ENCODE data around the gene RDM1. TPM values are rescaled to one million over a fixed set of nuclear protein-coding genes. Genes with fewer than 3 reads are reported as not detected.

RDM1 gene
- polyA plus RNA-seq, 2 of the 4 experiments (the other 2 are of a cell fraction) = 4.3 to 4.6 TPM

GRCh38 chr17:35909408-35909807, 21.2 kb downstream of the RDM1 start (continued):
- TF ChIP-seq REST (IDR thresholded peaks at IDR 0.05) (no peak), NFE2L2 (conservative IDR thresholded peaks at IDR 0.05; ENCODE audit: low read length) (no peak)

GRCh38 chr17:35907691-35908090, 22.9 kb downstream of the RDM1 start:
- FAIRE-seq (no peak), DNase-seq (ENCODE audit: low read depth in 1 of 2, low spot score in 1 of 2) (no peak), ATAC-seq (no peak)
- Histone ChIP-seq H3K9me3 (no peaks in the 10 kb centered on the region), H3K4me2 (no peak overlapping the region), H3K4me3 (no peak overlapping the region), H3K4me1 (no peaks in the 10 kb centered on the region), H3K27ac (no peak overlapping the region)
- TF ChIP-seq, protein P1, sequence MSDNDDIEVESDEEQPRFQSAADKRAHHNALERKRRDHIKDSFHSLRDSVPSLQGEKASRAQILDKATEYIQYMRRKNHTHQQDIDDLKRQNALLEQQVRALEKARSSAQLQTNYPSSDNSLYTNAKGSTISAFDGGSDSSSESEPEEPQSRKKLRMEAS (IDR thresholded peaks at IDR 0.05) = no peak
- TF ChIP-seq HOXB5 (CRISPR knock-in tag; IDR thresholded peaks at IDR 0.05) (no peak), ZNF302 (CRISPR knock-in tag; IDR thresholded peaks at IDR 0.05) (no peak), HES2 (IDR thresholded peaks at IDR 0.05) (no peak), NFE2L2 (conservative IDR thresholded peaks at IDR 0.05; ENCODE audit: low read length) (no peak), EP300 (IDR thresholded peaks at IDR 0.05) (no peak), PHF8 (IDR thresholded peaks at IDR 0.05; ENCODE audit: borderline replicate concordance, low read depth) (no peak), RAD21 (conservative IDR thresholded peaks at IDR 0.05 in 1 of 2, IDR thresholded peaks at IDR 0.05 in 1 of 2) (no peak), FOXS1 (CRISPR knock-in tag; IDR thresholded peaks at IDR 0.05) (no peak), KDM1A (IDR thresholded peaks at IDR 0.05; ENCODE audit: low read depth) (no peak), BCL3 (IDR thresholded peaks at IDR 0.05) (no peak), MYC (IDR thresholded peaks at IDR 0.05; ENCODE audit: borderline replicate concordance, low read length) (no peak), EHMT2 (IDR thresholded peaks at IDR 0.05; ENCODE audit: low read depth) (no peak), ATOH8 (CRISPR knock-in tag; IDR thresholded peaks at IDR 0.05; ENCODE audit: low read depth) (no peak)
- CTCF ChIA-PET = interaction anchor here (0.9 to 1.5 kb wide), 3 partner anchors 8 to 575 kb away, joined by 4 to 5 read pairs (median 4); no protein-coding TSS in a partner anchor
- 11% methylated on average over 5 of the region's 5 CpGs for WGBS (ENCODE audit: missing lambda C conversion rate)
- POLR2A ChIA-PET = no interaction called here

DNA sequence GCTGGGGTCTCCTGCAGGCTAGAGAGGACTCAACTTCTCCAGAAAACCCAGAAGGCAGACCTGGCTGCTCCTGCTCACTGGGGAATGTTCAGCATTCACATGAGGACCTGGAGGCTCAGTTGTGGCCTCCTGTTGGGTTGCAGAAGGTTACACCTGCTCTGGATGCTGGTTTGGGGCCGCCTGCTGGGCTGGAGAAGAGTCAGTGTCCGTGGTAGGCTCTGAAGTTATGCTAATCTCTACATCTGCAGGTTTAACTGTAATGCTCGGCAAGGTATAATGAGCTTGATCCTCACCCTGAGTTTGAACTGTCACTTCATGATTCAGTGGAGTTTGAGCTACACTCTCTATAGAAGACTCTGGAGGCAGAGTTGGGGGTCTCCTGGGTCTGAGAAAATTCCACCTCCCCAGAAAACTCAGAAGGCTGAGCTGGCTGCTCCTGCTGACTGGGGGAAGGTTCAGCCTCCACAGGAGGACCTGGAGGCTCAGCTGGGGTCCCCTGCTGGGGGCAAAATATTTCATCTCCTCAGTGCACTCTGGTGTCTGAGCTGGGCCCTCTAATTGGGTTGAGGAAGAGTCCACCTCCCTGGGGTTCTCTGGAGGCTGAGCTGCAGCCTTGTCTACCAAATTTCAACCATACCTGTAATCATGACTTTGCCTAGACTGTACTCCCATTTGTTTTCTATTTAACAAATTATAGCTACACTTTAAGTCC, 23.5 kb downstream of the RDM1 start:
- no peaks in the 10 kb centered on the region for H3K4me1 ChIP-seq
- CTCF ChIA-PET = interaction anchor here (0.9 to 1.5 kb wide), 4 partner anchors 9 to 576 kb away, joined by 3 to 5 read pairs (median 4); no protein-coding TSS in a partner anchor
- 32% methylated on average over 3 of the region's 3 CpGs for WGBS (ENCODE audit: missing lambda C conversion rate)
- ATAC-seq (no peak), DNase-seq (ENCODE audit: low read depth in 1 of 2, low spot score in 1 of 2) (no peak), FAIRE-seq (no peak)
- H3K4me3 ChIP-seq = no peak overlapping the region
- H3K9me3 ChIP-seq = no peaks in the 10 kb centered on the region
- POLR2A ChIA-PET = no interaction called here
- no peak overlapping the region for H3K4me2 ChIP-seq
- H3K27ac ChIP-seq = no peak overlapping the region
- no peak for TF ChIP-seq POLR2AphosphoS2 (conservative IDR thresholded peaks at IDR 0.05; ENCODE audit: low read length)
- no peak for TF ChIP-seq NPAS2 (CRISPR knock-in tag; IDR thresholded peaks at IDR 0.05; ENCODE audit: borderline replicate concordance)
- no peak for TF ChIP-seq BCL3 (IDR thresholded peaks at IDR 0.05)
- TF ChIP-seq RFX5 (IDR thresholded peaks at IDR 0.05) = no peak
- no peak for TF ChIP-seq ATOH8 (CRISPR knock-in tag; IDR thresholded peaks at IDR 0.05; ENCODE audit: low read depth)
- TF ChIP-seq, protein P2, sequence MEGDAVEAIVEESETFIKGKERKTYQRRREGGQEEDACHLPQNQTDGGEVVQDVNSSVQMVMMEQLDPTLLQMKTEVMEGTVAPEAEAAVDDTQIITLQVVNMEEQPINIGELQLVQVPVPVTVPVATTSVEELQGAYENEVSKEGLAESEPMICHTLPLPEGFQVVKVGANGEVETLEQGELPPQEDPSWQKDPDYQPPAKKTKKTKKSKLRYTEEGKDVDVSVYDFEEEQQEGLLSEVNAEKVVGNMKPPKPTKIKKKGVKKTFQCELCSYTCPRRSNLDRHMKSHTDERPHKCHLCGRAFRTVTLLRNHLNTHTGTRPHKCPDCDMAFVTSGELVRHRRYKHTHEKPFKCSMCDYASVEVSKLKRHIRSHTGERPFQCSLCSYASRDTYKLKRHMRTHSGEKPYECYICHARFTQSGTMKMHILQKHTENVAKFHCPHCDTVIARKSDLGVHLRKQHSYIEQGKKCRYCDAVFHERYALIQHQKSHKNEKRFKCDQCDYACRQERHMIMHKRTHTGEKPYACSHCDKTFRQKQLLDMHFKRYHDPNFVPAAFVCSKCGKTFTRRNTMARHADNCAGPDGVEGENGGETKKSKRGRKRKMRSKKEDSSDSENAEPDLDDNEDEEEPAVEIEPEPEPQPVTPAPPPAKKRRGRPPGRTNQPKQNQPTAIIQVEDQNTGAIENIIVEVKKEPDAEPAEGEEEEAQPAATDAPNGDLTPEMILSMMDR (IDR thresholded peaks at IDR 0.05) = no peak
- no peak for TF ChIP-seq EHF (CRISPR knock-in tag; IDR thresholded peaks at IDR 0.05)
- no peak for TF ChIP-seq CBX2 (IDR thresholded peaks at IDR 0.05; ENCODE audit: borderline replicate concordance, low read depth)
- no peak for TF ChIP-seq HOXA7 (CRISPR knock-in tag; IDR thresholded peaks at IDR 0.05)
- no peak for TF ChIP-seq KDM5A (IDR thresholded peaks at IDR 0.05)

Measured in A549 (cell line).